GM18502 (cell line): Measurements from ENCODE around the gene ARHGEF7.

ENCODE experiments used
- ATAC-seq: cut with Tn5 transposase; IDR thresholded peaks from one replicate; pipeline ENCODE4 v1.9.1; 2021; ENCODE audit warnings: mild to moderate bottlenecking; ENCODE audit not compliant: unreplicated experiment, poor library complexity

ARHGEF7 gene

DNA sequence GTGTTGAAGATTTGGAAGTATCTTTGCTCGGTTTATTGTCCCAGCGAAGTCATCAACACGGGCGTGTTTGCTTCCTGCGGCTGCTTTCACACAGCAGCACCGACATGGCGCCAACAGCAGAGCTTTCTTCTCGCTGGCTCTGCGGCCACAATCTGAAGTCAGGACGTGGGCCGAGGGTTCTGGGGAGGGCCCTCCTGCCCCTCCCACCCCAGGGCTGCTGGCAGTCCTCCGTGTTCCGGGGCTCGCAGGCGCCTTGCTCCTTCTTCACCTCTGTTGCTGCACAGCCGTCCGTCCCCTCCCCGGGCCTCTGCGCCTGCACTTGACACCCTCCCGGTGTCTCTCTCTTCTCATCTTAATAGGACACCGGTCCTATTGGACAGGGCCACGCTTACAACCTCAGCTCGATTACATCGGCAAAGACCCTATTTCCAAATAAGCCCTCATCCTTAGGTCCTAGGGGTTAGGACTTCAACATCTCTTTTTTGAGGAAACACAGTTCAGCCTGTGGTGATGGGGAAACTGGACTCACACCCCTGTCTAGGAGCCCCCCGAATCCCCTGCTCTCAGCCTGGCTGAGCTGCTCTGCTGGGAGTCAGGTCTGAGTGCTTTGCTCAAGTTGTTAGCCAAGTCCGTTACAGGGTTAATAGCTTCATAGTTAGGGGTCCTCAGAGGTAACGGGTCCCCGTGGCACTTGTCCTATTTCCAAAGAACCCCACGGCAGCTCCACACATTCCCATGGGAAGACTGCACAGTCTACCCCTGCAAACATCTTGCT is 202.6 kb downstream of the ARHGEF7 start:
- ATAC-seq: no peak

DNA sequence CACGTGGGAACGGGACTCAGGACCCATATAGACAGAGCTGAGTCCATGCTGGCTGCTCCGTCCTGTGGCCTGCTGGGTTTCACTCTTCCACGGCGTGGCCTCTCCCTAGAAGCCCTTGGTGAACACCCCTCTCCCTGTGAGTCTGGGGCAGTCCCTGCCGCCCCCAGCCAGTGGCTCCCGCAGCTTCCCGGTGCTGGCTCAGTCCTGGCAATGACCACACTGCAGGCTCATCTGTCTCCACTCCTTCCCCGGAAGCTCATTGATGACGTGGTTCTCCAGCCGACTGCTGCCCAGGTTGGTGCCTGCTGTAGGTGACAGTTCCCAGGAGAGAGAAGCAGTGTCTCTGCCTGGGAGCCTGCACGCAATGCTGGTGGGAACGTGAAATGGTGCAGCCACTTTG is 203.3 kb downstream of the ARHGEF7 start:
- ATAC-seq: no peak

DNA sequence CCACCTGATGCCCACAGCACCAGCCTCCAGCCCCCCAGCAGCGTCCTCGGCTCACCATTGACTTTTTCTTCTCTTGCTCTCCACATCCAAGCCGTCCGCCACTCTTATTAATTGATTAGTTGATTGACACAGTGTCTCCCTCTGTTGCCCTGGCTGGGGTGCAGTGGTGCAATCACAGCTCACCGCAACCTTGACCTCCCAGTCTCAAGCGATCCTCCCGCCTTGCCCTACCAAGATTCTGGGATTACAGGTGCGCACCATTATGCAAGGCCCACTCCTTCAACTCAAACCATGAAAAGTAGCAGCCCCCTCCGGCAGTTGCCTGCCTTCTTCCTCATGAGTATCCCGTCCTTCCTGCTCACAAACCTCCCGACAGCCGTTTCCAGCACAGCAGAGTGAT is 204.4 kb downstream of the ARHGEF7 start:
- no peak for ATAC-seq

DNA sequence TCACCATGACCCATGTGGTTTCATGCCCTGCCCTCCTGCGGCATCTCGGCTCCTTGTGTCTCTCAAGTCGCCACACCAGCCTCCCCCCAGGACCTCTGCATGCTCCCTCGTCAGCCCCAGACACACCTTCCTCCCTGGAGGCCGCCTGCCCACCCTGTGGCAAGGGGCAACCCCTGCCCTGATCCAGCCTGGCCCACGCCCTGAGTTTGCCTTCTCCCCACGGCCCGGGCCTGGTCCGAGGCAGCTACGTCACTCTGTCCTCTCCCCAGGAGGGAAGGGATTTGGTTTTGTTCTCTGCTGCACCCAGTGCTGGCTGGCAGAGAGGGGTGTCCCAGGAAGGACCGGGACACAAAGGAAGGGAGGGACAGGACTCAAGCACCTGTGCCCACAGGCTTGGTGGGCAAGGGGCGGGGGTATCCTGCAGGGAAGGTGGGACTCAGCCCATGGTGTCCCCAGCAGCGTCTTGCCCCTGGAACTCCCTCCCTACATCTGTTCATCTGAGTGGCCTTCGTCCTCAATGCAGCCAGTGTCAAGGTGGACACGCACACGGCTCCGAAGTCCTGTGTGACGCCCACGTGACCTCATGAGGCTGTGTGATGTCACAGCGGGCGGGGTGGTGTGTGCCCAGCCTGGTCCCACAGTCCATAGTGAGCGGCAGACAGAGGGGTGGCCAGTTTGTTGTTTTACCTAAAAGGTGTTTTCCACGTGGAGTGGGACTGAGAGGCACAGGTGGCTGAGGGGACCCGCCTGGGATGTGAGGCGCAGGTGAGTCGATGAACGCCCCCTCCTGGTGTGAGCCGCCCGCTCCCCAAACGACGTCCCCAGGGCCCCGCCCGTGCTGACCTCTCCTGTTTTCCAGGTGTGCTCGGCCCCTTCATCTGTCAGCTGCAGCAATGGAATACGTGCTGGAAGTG is 205.1 kb downstream of the ARHGEF7 start, which contains the start of gene TEX29:
Gene TEX29 (plus strand): TSS at position 645 of the 914 bp plus-strand sequence. CDS start 249 bp downstream, at position 894.
- ATAC-seq: no peak

DNA sequence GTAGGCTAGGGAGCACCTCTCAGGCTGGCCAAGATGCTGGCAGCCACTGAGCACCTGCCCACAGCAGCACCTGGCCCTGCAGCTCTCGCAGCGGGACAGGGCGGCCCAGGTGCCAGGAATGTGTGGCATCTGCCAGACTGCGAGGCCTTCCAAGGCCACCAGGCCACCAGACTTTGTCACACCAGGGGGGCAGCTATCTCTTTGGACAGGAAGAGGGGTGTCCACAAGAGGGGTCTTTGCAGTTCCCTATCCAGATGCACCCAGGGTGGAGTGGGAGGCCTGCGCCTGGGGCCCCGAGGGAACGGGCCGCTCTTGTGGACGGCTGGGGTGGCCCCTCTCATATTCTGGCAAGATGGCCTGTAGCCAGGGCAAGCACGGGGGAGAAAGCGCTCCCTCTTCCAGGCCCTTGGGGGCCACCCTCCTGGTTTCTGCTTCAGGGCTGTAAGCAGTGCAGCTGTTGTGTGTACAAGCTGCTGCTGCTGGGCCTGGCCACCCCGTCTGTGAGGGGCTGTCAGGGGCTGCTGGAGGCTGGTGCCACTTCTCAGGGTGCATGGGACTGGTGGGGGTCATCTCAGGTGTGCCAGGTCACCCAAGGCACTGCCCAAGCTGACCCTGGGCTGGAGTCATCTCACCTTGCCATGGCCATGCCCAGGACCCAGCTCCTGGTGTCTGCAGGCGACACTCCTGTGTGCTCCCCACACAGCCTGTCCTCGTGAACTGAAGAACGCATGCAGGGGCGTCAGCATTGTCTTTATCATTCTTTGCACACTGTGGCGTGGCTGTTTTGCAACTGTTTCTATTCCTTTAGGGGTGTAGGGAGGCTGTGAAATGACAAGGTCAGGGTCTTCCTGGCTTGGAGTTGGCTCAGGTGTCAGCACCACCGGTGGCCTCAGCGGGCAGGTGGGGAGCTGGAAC is 207.1 kb downstream of the ARHGEF7 start:
- ATAC-seq: no peak

DNA sequence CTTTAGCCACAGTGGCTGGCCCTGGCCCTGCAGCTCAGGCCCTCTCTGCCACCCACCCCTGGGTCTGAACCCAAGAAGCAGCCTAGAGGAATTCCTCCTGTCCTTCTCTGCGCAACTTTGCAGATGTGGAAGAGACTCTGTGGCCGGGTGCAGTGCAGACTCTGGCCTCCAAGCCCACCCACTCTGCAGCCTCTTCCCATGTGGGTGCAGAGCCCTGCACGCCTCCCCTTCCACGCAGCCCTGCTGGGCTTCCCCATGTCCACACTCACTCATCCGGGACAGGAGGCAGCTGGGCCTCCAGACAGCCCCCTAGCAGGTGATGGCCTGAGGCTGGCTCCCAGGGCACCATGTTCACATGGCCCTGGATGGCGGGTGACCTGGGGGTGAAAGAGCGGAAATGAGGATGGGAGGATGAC is 207.8 kb downstream of the ARHGEF7 start:
- ATAC-seq: no peak

DNA sequence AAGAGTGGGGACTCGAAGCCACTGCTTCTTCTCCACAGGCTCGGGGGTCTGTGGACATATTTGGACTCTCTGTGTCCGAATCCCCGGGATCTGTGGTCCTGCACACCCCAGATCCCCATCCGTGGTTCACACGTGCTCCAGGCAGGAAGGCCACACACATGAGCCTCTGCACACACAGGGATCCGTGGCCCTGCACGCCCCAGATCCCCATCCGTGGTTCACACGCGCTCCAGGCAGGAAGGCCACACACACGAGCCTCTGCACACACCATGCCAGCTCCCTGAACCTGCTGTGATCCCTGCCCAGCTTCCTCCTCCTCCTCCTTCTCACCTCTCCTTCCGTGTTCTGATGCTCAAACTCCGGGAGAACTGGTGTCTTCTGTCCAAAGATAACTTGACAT is 208.4 kb downstream of the ARHGEF7 start:
- no peak for ATAC-seq

DNA sequence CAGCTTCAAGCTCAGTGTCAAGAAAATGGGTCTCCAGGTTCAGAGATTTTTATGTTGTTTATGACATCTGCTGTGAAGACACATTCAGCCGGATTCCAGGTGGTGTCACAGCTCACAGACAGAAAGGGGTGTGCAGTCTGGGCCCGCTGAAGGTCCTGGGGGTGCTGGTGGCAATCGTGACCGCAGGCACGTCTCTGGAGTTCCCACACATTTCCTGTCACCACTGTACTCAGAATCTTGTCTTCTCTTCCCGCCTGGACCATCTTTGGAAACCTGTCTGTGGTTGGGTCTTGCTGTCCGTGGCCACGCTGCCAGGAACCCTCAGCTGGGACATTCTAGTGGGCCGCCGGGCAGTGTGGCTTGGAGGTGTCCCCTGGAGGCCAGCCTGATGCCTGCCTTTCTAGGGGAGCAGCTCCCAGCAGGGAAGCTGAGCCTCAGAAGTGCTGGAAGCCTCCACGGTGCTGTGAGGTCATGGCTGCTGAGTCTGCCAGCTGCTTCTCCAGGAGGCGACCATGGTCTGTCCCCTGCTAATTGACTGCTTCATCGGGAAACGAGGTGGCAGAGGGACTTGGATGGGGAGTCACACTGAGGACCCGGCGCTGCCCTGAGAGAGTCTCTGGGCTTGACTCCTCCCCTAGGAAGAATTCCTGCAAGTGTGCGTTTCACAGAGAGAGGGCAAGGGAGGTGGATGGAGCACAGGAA is 209.0 kb downstream of the ARHGEF7 start:
- ATAC-seq: no peak

DNA sequence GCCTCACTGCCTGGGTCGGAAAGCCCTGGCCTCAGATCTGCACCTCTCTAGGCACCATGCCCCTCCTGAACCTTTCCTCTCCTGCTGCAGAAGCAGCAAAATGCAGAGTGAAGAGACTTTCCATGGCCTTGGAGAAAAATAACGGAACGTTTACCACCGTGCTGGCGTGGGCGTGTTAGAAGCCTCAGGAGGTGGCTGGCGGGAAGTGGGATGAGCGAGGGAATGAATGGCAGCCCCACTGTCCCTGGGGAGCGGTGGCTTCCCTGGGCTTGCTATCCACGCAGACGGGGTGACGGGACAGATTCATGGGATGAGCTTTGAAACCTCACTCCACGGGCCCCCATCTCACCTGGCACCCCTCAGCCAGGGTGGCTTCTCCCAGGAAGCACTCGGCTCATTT is 209.6 kb downstream of the ARHGEF7 start:
- no peak for ATAC-seq

DNA sequence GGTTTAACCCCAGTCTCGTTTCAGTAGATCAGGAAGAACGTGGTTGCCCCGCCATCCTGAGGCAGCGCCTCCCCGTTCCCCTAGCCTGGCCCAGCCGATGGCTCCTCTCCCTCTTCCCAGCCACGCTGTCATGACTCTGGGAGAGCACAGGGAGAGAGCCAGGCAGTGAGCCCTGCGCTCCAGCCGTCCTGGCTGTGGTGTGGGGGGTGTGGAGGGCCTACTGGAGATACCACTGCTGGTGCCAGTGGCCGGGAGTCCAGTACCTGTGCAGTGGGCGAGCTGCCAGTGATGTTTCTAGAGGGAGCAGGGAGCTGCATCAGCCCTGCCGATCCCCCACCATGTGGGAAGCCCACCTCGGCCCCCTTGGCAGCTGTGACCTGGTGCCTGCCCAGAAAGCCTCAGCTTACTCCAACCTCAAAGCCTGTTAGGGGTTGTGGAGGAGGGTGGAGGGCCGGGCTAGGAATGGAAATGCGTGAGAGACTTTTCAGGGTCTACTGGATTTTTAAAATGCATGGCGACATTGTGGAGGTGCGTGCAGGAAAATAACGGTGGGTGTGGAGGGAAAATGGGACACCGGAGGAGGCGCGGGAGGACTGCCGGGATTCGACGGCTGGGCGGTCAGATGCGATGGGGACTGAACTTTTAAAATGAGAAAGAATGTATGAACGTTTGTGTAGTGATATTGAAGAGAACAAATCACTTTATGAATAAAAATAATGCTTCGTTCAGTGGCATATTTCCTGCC is 210.2 kb downstream of the ARHGEF7 start:
- ATAC-seq: no peak

DNA sequence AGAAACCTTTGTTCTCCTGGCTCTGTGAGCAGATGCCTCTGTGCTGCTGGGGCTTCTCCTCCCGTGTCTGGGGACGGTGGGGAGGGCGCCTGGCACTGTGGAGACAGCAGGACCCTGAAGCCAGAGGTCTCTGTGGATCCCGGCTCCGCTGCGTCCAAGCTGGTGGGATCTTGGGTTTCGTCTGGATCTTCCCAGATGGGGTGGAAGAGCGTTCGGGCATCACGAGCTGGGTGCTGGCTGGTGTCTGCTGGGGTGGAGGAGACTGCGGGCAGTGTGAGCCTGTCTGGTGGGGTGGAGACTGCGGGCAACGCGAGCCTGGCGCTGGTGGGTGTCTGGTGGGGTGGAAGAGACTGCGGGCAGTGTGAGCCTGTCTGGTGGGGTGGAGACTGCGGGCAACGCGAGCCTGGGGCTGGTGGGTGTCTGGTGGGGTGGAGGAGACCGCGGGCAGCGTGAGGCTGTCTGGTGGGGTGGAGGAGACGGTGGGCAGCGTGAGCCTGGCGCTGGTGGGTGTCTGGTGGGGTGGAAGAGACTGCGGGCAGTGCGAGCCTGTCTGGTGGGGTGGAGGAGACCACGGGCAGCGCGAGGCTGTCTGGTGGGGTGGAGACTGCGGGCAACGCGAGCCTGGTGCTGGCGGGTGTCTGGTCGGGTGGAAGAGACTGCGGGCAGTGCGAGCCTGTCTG is 211.0 kb downstream of the ARHGEF7 start:
- ATAC-seq: no peak

DNA sequence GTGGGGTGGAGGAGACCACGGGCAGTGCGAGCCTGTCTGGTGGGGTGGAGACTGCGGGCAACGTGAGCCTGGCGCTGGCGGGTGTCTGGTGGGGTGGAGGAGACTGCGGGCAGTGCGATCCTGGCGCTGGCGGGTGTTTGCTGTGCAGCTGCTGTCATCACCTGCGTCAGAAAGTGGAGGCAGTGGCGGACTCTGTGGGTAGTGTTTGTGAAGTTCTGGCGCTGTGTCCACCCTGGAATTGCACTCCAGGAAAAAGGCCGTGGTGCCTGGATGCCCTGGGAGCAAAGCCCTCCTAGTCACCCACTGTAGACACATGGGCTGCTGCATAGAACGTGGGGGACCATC is 211.5 kb downstream of the ARHGEF7 start:
- ATAC-seq: no peak

DNA sequence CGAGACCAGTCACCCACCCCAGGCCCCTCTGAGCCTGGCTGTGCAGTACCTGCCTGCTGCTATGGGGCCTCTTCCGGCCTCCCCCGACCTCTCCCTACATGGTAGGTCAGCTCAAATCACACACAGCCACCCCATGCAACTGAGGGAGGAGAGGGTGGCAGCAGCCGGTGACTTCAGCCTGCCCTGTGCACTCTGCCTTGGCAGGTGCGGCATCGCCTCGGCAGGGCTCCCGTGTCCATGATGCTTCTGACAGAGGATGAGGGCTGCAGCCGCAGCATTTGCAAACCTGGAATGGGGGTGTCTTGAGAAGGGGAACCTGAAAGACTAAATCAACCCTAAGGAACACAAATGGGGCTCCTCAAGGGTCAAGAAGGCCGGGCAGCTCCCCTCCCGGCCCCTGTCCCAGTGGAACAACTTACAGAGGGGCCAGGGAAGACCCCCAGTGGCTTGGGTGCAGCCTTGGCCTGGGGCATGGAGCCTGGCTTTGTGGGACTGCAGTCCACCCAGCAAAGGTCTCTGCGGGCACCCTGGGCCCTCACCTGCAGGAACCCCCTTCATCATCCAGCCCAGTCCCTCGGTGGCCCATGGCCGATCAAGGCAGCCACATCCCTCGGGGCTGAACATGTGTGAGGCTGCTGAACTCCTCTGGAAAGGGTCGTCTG is 212.0 kb downstream of the ARHGEF7 start:
- ATAC-seq: no peak

DNA sequence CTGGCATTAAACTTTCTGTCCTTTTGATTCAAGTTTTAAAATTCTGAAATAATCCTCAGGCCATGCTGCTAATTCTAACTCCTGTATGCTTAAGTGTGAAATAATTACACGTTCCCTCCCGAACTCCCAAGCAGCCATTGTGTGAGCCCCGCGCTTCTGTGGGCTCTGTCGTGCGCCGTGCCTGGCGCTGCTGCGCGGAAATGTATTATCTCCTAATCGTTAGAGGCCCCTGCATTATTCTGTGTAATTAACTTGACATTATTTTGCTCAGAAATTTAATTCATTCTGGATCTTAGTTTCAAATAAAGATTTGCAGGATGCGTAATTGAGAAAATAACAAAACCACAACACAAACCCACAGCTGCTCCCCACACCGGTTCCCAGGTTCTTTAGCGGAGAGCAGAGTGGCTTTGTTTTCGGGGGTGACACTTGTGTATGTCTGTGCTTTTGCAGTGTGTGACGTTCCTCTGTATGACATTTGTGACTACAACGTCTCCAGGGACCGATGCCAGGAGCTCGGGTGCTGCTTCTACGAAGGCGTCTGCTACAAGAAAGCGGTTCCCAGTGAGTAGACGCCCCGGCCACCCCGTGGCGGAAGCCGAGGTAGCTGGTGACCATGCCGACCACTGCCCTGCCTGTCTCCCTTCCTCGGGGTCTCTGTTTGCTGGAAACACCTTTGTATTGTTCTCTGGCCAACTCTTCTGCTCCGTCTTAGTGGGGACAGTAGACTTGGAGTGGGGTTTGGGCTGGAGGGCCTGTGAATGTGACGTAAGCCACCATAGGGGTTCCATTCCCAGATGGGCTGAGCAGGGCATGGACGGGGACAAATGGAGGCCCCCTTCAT is 212.8 kb downstream of the ARHGEF7 start:
- no peak for ATAC-seq

DNA sequence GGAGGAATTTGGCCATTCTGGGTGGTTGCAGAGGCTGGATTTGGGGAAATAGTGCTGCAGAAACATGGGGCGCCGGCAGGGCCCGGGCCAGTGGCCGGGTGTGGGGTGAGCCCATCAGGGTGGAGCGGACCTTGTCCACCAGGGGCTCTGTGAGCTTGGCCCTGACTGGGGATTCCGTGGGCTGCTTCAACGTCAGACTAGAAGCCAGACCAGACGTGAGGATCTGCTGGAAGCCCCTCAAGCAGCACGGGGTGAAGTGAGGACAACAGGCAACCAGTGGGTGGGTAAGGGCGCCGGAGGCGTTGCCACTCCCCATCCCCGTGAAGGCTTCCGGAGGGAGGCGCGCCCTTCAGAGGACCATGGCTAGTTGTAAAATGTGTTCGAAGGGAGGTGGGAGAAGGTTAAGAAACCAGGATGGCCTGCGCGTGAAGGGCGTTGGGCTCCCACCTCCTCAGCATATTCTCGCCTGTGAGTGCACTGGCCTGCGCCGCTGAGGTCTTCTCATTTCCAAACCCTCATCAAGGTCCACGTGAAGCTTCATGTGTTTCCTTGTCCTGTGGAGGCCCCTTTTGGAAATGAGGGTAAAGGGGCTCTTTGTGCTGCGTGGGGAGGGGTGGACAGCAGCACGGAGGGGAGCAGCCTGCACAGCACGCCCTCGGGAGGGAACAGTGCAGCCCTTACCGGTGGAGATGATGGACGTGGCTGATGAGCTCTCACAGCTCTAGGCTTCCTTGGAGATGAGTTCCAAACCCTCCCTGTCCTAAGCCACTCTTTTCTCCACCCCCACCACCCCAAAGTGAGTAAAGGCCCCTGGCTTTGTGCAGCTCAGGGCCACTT is 213.7 kb downstream of the ARHGEF7 start:
- no peak for ATAC-seq

DNA sequence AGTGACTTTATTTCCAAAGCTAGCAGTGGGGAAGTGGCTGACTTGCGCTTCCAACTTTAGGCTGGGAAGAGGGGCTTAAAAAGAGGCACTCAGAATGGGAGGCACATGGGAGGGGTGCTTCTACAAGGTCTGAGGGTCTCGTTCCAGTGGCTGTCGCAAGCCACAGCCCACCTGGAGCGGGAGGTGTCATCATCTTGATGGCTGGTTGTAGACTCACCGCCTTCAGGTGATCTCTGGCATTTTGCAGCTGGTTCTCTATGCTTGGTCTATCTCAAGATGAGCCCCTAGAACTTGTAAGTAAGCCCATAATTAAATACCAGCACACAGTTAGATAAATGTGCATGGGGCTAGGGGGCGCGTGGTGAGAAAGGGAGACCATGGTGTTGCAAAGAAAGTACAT is 214.5 kb downstream of the ARHGEF7 start:
- ATAC-seq: no peak
